ENCODE measurements around the gene MRPS23.

MRPS23 gene

DNA sequence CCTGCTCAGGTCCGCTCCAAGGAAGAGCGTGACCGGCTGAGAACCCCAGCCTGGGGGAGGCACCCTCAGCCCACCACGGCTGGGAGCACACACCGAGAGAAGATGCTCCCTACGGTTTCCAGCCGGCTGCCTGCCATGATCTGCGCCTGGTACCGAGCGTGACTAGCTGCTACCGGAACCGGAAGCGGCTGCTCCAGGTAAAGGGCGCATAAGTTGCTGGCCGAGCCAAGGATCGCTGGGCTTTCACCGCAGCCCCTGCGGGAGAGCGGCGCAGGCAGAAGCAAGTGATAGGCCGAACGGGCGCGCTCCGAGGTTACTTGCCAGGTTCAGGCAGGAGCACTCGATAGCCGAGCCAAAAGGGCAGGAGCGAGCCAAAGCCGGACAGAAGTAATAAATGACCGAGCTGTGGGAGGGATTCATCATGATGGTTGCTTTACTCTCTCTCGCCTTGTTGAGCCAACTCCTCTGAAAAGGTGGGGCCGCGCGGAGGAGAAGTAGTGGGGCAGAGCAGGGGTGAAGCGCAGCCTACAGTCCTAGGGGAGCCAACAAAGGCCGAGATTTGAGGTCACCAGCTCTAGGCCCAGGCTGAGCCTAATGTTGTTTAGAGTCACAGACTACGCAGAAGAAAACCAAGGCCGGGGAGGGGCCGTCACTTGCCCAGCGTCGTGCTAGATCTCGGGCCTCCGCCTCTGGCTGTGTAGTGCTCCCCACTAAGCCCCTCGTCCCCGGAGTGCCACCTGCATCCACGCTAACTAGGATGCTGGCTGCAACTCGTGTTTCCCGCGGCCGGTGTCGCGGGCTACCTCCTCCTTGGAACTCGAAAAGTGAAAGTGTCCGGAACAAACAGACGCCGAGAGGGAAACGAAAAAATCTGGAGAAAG is at the start of gene MRPS23:
Gene MRPS23, minus strand, starts transcription at position 171 of the 881 bp plus-strand sequence. Its CDS starts 34 bp downstream, at position 137.
- peak; percentile 88 to 95 (median 93) for DNase-seq (ENCODE audit: low read depth in 4 of 4, low spot score in 1 of 4)

- no peak for DNase-seq (ENCODE audit: low read depth in 4 of 4, low spot score in 1 of 4)
Observed at GRCh38 chr17:57899391-57899790, 49.5 kb upstream of the MRPS23 start.

DNA sequence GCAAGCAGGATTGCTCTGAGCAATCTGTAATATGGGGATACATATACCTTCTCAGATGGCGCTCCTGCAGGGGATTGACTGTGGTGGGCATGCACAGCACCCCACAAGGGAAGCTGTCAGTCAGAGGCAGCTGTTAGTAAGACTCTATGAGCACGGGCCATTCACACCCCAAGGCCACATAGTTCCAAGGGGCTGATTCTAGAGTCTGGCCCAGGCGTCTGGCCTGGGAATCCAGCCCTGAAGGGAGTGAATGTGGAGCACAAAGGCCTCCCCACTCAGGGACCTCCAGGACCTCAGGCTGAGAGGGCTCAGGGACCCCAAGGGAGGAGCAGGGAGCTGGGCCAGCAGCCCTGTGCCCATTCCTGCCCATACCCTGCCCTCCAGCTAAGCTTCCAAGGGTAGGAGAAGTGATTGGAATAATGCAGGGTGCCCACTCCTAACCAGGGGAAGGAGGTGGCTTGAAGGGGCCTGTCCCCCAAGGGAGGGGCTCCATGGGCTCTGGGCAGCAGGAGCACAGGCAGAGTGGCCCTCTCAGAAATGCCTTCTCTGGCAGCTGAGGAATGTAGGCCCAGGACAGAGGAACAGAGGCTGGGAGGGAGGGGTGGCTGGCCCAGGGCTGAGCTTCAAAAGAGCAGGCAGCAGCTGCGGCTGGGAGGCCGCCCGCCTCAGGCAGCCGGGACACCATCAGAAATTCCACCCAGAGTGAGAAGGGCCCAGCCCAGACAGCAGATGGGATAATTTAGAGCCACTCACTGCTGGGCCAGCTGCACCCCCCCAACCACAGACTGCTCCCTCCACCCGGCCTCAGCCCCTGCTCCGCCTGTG is 48.9 kb upstream of the MRPS23 start:
- DNase-seq (ENCODE audit: low read depth in 4 of 4, low spot score in 1 of 4): no peak

DNA sequence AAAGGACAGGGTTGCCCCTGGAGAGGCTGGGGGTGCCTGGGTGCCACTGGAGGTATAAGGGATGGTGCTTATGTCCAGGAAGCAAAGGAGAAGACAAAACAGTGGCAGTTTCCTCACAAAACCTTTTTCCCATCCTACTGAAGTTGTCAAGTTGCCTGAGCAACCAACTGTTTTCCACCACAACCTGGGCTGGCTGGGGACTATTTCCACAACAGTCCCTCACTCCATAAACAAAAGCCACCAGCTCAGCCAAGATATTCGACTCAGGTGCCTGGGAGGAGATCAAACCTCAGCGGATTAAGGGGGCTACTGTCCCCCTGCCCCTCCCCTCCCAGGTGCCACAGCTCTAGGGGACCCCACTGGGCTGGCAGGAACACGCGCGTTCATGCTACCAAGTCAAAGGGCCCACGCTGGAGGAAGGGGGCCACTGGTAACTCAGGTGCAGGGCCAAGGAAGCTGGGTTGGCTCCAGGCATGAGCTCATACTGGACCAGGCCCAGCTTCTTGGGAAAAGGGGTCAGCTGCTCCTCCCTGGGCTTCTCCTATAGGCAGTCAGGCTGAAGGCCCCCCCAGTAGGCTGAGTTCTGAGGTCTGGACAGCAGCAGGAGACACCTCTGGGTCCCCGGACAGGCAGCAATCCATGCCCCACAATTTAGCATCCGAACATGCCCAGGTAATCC is 45.7 kb upstream of the MRPS23 start:
- DNase-seq (ENCODE audit: low read depth in 4 of 4, low spot score in 1 of 4): no peak

DNA sequence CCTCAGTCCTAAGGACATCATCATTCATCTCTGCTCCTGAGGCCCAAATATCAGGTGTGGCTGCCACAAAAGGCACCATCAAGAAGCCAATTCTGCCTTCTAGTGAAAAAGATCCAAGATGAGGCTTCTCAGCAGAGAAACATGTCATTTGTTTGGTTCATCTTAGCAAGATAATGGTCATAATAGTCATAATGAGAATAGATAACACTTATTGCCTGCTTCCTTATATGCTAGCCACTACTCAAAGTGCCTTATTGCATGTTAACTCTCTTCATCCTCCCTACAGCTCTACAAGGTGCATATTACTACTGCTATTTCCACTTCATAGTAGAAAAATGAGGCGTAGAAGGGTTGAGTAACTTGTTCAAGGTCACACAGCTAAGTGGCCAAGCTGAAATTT is 45.0 kb upstream of the MRPS23 start:
- no peak for DNase-seq (ENCODE audit: low read depth in 4 of 4, low spot score in 1 of 4)

DNA sequence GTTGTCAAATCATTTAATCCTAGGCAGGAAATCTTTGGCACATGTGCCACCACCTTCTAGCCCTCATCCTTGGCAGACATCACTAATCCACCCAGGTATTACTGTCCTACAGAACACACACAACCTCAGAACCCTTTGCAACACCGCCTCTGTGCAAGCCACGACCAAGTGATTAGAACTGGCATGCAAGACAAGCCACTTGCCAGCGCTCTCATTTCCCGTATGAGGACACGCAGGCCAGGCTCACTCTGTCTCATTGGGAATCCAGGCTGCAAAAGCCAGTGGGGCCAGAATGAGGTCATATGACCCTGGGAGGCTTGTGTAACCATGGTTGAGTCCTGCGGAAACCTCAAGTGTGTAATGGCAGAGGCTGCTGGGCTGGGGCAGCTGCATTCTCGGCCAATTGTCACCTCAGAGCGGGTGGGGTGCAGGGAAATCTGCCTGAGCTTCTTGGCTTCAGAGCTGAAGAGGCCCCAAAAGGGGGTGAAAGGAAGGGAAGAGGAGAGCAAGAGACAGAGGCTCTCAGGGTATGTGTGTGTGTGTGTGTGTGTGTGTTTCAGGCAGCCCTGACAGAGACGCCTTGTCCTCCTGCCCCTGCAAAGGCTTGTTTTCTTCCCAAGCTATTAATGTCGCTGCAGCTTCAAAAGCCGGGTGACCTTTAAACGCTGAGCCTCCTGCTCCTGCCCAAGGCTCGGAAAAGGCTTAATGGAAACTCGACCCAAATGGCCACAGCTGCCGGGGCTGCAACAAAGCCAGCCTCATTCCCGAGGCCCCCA is 43.2 kb upstream of the MRPS23 start:
- DNase-seq (ENCODE audit: low read depth in 4 of 4, low spot score in 1 of 4): no peak

DNA sequence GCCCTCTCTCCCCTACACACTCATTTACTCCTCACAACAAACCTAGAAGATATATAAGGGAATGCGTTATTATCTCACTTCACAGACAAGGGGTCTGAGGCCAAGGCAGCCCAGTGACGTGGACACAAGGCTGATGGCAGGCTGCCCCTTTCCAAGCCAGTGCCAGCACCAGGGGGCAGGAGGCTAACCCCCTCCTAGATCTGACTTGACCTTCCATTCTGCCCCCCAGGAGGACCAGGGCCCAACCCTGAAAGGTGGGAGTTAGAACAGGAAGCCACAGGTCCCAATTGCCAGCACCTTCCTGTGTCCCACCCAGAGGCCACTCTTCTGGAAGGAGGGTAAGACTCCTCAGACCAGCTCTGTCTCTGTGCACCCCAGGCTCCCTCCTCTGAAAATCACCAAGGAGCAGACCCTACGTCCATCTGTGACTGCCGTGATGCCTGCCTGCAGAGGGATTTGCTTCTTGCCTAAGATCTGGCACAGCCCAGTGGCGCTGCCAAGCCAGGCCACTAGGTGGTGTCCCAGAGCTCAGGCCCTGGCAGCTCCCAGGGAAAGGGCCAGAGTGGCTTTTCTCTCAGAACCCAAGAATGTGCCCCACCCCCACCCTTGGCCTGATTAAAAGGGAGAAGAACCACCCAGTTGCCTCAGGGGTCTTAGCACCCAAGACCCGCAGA is 42.4 kb upstream of the MRPS23 start:
- DNase-seq (ENCODE audit: low read depth in 4 of 4, low spot score in 1 of 4): peak; percentile 42 to 74 (median 70)

- no peak for DNase-seq (ENCODE audit: low read depth in 4 of 4, low spot score in 1 of 4)
Observed at GRCh38 chr17:57890857-57891232, 41.0 kb upstream of the MRPS23 start.

DNA sequence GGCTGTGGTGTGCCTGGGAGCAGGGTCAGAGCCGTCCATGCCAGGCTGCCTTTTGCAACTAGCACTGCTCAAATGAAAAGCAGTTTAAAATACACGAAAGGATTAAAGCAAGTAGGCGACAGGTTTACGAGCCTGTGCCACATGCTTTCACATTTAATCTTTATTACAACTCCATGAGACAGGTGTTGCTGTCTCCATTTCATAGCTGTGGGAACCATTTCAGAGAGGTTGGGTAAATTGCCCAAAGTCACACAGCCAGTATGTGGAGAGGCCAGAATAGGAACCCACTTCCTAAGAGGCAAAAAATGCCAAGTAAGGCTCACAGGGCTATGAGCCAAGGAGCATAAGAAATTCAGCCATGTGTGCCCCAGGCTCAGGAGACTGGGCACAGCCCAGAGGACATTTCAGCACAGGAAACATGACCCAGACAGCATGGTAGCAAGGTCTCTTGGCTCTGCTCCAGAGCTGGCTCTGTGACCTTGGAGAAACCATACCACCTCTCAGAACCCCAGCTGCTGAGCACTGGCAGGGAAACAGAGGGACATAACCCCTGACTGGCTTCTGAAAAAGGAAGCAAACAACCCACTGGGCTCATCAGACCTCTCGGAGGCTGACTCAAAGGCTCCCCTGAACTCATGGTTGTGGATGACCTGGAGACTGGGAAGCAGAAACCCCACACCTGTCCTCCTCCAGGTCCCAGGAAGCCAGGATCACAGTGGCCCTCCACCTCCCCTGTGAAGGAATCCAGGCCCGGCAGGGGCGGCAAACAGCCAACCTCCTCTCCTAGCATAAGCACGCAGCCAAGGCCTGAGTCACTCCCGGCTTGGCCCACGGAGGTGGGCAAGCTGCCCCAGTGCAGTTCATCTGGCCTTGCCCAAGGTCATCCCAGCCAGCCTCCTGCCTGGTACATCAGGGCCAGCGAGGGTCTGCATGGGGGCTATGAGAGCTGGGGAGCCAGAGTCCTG is 40.3 kb upstream of the MRPS23 start:
- no peak for DNase-seq (ENCODE audit: low read depth in 4 of 4, low spot score in 1 of 4)

DNA sequence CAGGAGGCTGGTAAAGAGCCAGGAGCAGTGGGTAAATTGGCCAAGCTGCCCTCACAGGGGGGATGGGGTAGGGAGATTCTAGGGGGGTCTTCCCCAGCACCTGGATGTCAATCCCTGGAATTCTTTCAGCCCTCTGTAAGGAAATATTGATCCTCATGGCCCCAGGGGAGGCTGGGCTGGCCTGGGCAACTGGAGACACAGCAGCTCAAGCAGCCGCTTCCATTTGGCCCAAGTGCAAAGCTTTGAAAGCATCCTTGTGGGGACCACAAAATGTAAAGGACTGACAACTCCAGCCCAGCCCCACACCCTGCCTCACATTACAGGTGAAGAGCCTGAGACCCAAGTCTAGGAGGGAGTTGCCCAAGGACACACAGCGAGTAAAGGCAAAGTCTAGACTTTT is 39.4 kb upstream of the MRPS23 start:
- DNase-seq (ENCODE audit: low read depth in 4 of 4, low spot score in 1 of 4): no peak

DNA sequence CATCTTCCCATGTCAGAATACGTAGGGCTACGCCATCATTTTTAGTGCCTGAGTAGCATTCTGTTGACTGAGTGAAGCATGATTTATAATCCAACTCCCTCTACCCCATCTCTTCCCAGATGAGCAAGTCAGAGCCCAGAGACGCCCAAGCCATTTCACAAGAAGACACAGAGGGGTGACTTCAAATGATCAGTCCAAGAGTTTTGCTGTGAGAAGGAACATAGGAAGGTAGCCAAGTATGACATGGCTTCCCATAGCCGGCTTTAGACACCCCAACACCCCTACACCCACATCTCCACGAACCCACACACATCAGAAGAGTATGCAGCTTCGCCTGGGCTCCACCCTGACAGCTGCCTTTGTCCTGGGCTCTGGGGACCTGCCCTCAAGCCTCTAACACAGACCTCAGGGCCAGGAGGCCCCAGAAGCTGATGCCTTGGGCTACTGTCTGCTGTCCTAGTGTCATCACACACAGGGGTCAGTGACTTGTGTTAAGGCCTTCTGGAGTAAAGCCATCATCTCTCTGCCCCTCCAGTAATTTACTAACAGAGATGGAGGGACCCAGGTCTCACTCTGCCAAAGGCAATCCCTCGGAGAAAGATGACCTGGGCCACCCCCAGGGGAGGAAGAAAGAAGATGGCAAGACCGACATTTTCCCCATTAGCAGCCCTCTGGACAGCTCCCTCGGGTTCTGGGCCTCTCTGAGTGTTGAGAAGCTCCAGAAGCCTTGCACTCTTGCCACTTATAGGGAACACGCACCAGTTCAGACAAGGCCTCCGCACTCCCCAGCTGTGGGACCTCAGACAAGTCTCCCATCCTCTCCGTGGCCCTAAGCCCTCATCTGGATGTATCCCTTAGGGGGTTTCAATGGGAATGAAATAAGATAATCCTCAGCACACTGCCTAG is 38.7 kb upstream of the MRPS23 start:
- no peak for DNase-seq (ENCODE audit: low read depth in 4 of 4, low spot score in 1 of 4)

DNA sequence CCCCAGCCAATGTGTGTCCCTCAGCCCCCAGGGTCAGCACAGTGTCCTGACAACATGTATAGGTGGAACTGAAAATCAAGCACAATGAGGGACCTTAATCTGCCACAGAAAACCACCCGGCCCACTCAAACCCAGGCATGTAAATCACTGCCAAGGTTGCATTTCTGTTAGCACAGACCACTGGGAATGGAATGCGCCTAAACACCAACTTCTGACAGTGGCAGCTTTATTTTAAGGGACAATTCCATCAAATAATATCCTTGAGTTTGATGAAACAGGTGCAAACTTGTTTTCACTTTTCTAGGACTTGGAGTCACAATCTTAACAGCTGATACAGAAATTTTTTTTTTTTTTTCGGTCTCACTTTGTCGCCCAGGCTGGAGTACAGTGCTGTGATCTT is 37.3 kb upstream of the MRPS23 start:
- no peak for DNase-seq (ENCODE audit: low read depth in 4 of 4, low spot score in 1 of 4)

DNA sequence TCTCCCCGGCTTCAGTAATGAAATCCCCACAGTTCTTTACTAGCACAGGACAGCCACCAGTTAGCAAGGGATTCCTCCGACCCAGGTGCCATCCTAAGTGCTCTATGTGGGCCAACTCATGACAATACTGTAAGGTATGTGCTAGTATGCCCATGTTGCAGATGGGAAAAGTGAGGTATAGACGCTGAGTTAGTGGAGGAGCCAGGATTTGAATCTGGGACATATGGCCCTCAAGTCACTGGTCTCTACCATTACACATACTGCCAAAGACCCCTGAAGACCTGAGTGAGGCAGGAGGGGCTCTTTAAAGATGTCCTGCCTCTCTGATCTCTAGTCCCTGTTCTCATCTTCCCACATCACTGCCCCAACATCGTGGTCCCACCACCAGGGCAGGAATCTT is 36.2 kb upstream of the MRPS23 start:
- no peak for DNase-seq (ENCODE audit: low read depth in 4 of 4, low spot score in 1 of 4)

- no peak for DNase-seq (ENCODE audit: low read depth in 4 of 4, low spot score in 1 of 4)
Observed at GRCh38 chr17:57885148-57885915, 35.5 kb upstream of the MRPS23 start.

GRCh38 chr17:57881783-57882351 is 32.0 kb upstream of the MRPS23 start:
- DNase-seq (ENCODE audit: low read depth in 4 of 4, low spot score in 1 of 4): no peak

- DNase-seq (ENCODE audit: low read depth in 4 of 4, low spot score in 1 of 4): no peak
Observed at GRCh38 chr17:57881143-57881542, 31.3 kb upstream of the MRPS23 start.

- DNase-seq (ENCODE audit: low read depth in 4 of 4, low spot score in 1 of 4): no peak
Observed at GRCh38 chr17:57880086-57880456, 30.2 kb upstream of the MRPS23 start.

Measured in stimulated activated CD4-positive, alpha-beta T cell treated with anti-CD3 and anti-CD28 coated beads, Interleukin-1b, Interleukin-23, amount 100 ng/mL, for 24 hours (primary cell).